DOHH2 (cell line): ENCODE data around the gene SERP2.

Experiments
- H3F3A ChIP-seq: fragments of 200-600 bp; sonication (generic), shearing (Covaris generic); 2 replicates; pipeline ENCODE4 v1.6.0; 2016; ENCODE audit warnings: antibody characterized with exemption, mild to moderate bottlenecking; ENCODE audit not compliant: control insufficient read depth, insufficient read depth
- H3K27ac ChIP-seq: fragments of 200-600 bp; sonication (generic); 2 replicates; pipeline ENCODE4 v1.5.1; 2014; ENCODE audit warnings: low read depth, mild to moderate bottlenecking, low read length, moderate library complexity
- H3K27me3 ChIP-seq: fragments of 200-600 bp; sonication (generic); 2 replicates; pipeline ENCODE4 v1.6.1; 2014; ENCODE audit warnings: mild to moderate bottlenecking, low read length, mixed read lengths; ENCODE audit not compliant: control insufficient read depth
- H3K36me3 ChIP-seq: fragments of 200-600 bp; sonication (generic); 2 replicates; pipeline ENCODE4 v1.6.1; 2014; ENCODE audit warnings: mild to moderate bottlenecking, low read length, moderate library complexity, mixed read lengths; ENCODE audit not compliant: control insufficient read depth
- H3K4me1 ChIP-seq: fragments of 200-600 bp; sonication (generic); 2 replicates; pipeline ENCODE4 v1.6.1; 2014; ENCODE audit warnings: mild to moderate bottlenecking, low read length, mixed read lengths; ENCODE audit not compliant: control insufficient read depth
- H3K4me2 ChIP-seq: fragments of 200-600 bp; sonication (generic); 2 replicates; pipeline ENCODE4 v1.6.0; 2014; ENCODE audit warnings: mild to moderate bottlenecking, low read length, moderate library complexity
- H3K4me3 ChIP-seq: fragments of 200-600 bp; sonication (generic); 2 replicates; pipeline ENCODE4 v1.5.1; 2014; ENCODE audit warnings: mild to moderate bottlenecking, low read length, mixed read lengths
- H3K79me2 ChIP-seq: fragments of 200-600 bp; sonication (generic); 2 replicates; pipeline ENCODE4 v1.6.1; 2014; ENCODE audit warnings: mild to moderate bottlenecking, low read length, mixed read lengths; ENCODE audit not compliant: control insufficient read depth
- H3K9me2 ChIP-seq: fragments of 200-600 bp; sonication (generic); replicated peaks from 2 replicates; pipeline ENCODE4 v1.6.1; 2014; ENCODE audit warnings: mild to moderate bottlenecking, low read length, mixed read lengths; ENCODE audit not compliant: control insufficient read depth
- H3K9me3 ChIP-seq: fragments of 200-600 bp; sonication (generic); 2 replicates; pipeline ENCODE4 v1.6.1; 2014; ENCODE audit warnings: antibody characterized with exemption, low read length, mixed read lengths; ENCODE audit not compliant: control insufficient read depth, insufficient read depth
- H4K20me1 ChIP-seq: fragments of 200-600 bp; sonication (generic); 2 replicates; pipeline ENCODE4 v1.6.0; 2014; ENCODE audit warnings: low read depth, mild to moderate bottlenecking, antibody characterized with exemption, low read length, moderate library complexity; ENCODE audit not compliant: control insufficient read depth, insufficient read depth
- CTCF ChIP-seq: fragments of 200-600 bp; sonication (generic); IDR thresholded peaks from one replicate; pipeline ENCODE4 v1.5.1; 2014; ENCODE audit warnings: antibody characterized with exemption, mild to moderate bottlenecking, low read depth, low read length; ENCODE audit not compliant: poor library complexity, severe bottlenecking
- EZH2phosphoT487 ChIP-seq: fragments of 200-600 bp; sonication (generic); IDR thresholded peaks from 2 replicates; pipeline ENCODE4 v1.6.1; 2017; ENCODE audit warnings: borderline replicate concordance, mild to moderate bottlenecking, antibody characterized with exemption, low read length, moderate library complexity, mixed read lengths

Gene SERP2

GRCh38 chr13:44350775-44351504, 22.7 kb upstream of the SERP2 start:
- H3K4me2 ChIP-seq = peak overlapping the region; percentile 78
- peaks cover 3% of the 10 kb centered on the region; the same call in 1 of the 2 replicates for H3F3A ChIP-seq
- H3K27me3 ChIP-seq = no peaks in the 10 kb centered on the region
- H3K4me1 ChIP-seq = peaks cover 45% of the 10 kb centered on the region
- H3K79me2 ChIP-seq = no peaks in the 10 kb centered on the region
- peak overlapping the region; percentile 41 for H3K27ac ChIP-seq
- no peaks in the 10 kb centered on the region for H3K9me3 ChIP-seq
- no peaks in the 10 kb centered on the region for H4K20me1 ChIP-seq
- H3K36me3 ChIP-seq = no peaks in the 10 kb centered on the region
- TF ChIP-seq EZH2phosphoT487 = no peak
- no peak for TF ChIP-seq CTCF
- H3K9me2 ChIP-seq = no peaks in the 10 kb centered on the region
- H3K4me3 ChIP-seq = peak overlapping the region; percentile 59

GRCh38 chr13:44351505-44351854, 22.1 kb upstream of the SERP2 start:
- Histone ChIP-seq H3K9me3 (no peaks in the 10 kb centered on the region), H3K79me2 (no peaks in the 10 kb centered on the region), H3K27ac (peak overlapping the region; percentile 41), H3K4me3 (peak overlapping the region; percentile 59), H3K9me2 (no peaks in the 10 kb centered on the region), H3K36me3 (no peaks in the 10 kb centered on the region), H3F3A (peaks cover 3% of the 10 kb centered on the region; the same call in 1 of the 2 replicates), H3K27me3 (no peaks in the 10 kb centered on the region), H4K20me1 (no peaks in the 10 kb centered on the region), H3K4me1 (peaks cover 44% of the 10 kb centered on the region), H3K4me2 (peak overlapping the region; percentile 78)
- no peak for TF ChIP-seq EZH2phosphoT487
- no peak for TF ChIP-seq CTCF

- H3F3A ChIP-seq = peaks cover 3% of the 10 kb centered on the region; the same call in 1 of the 2 replicates
- peak overlapping the region; percentile 78 for H3K4me2 ChIP-seq
- H3K9me3 ChIP-seq = no peaks in the 10 kb centered on the region
- peak overlapping the region; percentile 59 for H3K4me3 ChIP-seq
- no peaks in the 10 kb centered on the region for H3K36me3 ChIP-seq
- no peaks in the 10 kb centered on the region for H4K20me1 ChIP-seq
- H3K27ac ChIP-seq = peak overlapping the region; percentile 41
- H3K4me1 ChIP-seq = peaks cover 42% of the 10 kb centered on the region
- no peaks in the 10 kb centered on the region for H3K27me3 ChIP-seq
- no peaks in the 10 kb centered on the region for H3K79me2 ChIP-seq
- no peaks in the 10 kb centered on the region for H3K9me2 ChIP-seq
- TF ChIP-seq CTCF = no peak
- no peak for TF ChIP-seq EZH2phosphoT487
Measured at GRCh38 chr13:44352202-44352601, 21.4 kb upstream of the SERP2 start.
